ENCODE data around the gene RPL10.

The RPL10 gene

DNA sequence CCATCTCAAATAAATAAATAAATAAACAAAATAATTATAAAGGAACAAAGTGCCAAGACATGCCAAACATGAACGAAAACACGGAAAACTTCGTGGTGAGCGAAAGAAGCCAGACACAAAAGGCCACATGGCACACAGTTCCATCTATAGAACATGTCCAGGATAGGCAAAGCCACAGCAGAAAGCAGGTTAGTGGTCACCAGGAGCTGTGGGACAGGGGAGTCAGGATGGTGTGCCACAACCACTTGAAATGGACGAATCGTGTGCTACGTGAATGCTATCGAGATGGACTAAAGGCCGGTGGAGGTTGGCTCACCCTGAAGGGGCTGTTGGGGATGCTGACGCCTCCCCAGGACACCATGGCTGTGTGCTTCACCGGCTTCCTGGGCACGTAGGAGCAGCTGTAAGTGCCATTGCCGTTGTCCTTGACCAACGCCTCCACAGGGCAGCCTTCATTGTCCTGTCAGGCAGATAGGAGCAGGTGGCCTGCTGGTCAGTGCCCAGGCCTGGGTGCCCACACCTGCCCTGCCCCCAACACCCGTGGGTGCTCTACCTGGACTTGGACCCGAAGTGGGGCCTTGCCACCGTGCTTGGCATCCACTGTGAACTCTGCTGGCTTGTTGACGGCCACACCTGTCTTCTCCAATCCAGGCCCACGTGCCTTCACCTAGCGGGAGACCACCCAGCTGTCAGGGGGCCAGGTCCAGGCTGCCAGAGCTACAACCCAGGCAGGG, 34.3 kb upstream of the RPL10 start:
- DNase-seq, result no peak

DNA sequence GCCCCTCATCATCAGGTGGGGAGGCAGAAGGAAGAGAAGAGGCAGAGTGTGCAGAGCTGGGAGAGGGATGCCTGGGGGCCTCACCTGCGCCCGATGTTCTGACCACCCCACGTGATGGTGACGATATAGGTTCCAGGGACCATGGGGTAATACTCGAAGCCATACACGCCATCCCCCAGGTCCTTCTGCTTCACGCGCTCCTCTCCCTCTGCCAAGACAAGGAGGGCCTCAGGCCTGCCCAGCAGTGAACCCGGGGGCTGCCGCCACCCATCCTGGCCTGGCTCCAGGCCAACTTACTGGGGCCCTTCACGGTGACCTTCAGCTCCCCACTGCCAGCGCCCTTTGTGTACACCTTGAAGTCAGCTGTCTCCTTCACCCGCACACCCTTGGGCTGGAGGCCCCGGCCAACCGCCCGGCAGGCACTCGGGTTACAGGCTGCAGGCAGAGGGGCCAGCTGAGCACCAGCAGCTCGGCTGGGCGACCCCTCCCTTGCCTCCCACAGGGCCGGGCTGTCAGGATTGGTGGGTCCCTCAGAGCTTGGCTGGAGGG, 33.1 kb upstream of the RPL10 start:
- no peak for DNase-seq

DNA sequence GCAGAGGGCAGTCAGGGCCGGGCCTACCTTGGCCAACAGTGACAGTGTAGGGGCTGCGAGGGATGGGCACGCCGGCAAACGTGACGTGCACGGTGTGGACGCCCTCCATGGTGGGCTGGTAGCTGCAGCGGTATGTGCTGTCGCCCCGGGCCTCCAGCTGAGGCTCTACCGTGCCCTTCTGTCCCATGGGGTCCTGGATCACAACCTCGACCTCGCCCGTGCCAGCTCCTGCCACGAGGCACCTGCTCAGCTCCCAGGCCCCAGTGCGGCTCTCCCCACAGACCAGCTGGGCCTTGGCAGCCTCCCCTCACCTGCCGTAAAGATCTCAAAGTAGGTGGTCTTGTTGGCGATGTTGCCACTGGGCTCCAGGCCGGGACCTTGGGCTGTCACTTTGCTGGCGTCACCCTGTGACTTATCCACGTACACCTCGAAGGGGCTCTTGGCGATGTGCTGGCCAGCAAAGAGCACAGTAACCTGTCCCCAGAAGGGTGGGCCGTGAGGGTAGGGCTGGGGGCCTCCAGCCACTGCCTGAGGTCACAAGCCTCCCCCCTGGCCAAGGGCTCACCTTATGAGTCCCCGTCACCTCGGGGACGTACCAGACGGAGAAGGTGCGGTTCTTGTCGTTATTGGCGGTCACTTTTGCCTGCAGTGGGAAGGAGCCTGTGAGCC, 32.0 kb upstream of the RPL10 start:
- no peak for DNase-seq

DNA sequence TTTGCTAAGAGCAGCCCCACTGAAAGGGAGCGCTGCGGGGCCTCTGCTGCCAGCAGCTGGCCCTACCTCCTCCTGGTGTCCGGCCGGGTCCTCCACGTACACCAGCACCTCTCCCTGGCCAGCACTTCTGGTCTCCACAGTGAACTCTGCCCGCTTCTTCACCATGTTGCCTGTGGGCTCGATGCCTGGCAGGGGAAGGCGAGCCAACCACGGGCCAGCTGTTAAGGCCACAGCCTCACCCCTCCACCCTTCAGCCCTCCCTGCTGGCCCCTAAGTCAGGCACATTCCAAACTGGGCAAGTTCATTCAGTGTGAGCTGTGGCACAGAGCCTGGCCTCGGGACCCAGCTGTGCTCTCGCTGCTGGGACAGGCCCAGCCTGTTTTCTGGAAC, 31.5 kb upstream of the RPL10 start:
- DNase-seq, result no peak

DNA sequence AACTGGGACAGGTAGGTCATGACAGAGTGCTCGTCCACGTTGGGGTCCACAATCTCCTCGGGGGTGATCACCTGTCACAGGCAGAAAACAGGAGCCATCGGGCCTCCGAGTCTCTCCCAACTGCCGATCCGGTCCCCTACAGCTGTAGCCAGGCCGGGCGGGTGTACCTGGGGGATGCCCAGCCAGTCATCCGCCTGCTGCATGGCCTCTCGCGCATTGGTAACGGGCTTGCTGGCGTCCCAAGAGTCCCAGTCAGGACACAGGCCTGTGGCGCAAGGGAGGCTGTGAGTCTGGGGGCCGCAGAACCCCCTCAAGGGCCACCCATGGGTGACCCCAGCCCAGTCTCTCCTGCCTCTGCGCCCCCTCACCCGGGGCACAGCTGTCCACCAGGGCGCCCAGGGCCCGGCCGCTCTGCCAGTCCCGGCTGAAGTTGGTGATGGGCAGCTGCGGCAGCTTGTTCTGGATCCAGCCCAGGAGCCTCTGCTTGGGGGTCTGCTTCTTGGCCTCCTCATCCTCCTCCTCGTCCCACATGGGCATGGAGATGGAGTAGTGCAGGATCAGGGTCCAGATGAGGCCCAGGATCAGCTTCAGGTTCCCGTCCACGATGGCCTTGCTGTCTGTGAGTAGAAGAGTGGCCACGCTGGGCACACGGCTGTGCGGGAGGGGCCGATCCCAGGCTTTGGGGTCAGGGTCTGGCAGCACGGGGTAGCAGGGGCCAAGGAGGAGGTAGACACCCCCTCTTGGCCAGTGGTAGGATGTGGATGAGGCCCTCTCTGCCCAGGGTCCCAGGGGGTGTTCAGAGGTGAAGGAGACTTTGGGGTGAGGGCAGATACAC, 30.5 kb upstream of the RPL10 start:
- DNase-seq, result no peak

DNA sequence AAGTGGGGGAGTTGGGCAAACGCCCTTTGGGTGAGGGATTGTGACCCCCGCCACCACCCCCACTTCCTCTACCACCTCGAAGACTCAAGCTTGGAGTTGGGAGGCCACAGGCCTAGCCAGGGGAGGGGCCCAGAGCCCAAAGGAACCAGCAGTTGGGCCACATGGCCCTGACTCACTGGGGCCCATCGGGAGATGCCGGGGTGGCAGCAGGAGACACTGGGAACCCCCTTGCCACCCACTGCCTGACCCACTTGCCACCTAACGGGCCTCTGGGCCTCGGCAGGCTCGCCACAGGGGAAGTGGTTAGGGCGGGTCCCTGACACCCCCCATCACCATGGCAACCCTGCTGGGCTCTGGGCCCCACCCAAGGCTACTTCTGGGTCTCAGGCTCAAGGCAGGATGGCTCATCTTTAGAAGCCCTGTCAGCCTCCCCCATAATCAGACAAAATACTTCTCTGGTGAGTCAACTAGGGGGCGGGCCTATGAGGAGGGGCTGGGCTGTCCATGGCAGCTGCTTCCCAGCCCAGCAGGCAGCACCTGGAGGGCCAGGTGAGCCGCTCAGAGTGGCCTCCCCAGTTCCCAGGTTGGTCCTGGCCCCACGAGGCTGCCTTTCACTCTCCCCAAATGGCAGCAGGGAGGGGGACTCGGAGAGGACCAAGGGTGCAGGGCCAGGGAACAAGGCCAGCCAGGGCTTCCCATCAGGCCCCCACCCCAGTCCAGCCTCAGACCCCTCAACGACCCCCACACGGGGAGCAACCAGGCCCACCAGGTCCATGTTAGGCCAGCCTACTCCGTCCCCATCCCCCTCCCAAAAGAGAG, 29.3 kb upstream of the RPL10 start:
- no peak for DNase-seq

DNA sequence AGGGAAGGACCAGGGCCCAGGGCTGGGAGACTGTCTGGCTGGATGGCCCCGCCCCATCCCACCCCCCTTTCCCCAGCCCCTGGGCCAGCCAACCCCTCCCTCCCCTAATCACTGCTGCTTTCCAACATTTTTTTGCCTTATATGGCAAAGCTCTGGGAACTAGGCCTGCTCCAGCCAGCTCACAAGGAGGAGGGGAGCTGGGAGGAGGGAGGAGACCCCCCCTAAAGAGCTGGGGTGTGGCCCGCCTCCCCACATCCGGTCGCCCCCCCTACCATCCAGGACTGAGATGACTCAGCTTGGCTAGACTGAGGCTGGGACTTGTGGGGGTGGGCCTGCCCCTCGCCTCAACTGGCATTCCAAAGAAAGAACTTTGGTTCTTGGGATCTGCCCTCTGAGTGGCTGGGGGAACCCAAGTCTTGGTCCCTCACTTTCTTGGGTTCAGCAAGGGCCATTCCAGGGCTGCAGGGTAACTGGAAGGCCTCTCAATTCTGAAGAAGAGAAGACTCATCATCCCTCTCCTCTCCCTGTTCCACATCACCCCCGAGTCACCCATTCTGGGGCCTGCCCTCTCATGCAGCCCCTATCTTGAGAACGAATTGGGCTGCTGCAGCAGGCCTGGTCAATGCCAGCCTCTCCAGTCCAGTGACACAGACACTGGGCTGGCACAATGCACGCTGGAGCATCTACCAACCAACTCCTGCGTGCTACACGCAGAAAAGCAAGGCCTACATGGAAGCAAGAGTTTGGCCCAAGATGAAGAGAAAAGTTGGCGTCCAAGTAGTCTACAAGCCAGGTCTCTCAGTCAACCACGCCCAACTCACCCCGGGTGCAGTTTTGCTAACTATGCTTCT, 28.5 kb upstream of the RPL10 start:
- peak; percentile 72 for DNase-seq

DNA sequence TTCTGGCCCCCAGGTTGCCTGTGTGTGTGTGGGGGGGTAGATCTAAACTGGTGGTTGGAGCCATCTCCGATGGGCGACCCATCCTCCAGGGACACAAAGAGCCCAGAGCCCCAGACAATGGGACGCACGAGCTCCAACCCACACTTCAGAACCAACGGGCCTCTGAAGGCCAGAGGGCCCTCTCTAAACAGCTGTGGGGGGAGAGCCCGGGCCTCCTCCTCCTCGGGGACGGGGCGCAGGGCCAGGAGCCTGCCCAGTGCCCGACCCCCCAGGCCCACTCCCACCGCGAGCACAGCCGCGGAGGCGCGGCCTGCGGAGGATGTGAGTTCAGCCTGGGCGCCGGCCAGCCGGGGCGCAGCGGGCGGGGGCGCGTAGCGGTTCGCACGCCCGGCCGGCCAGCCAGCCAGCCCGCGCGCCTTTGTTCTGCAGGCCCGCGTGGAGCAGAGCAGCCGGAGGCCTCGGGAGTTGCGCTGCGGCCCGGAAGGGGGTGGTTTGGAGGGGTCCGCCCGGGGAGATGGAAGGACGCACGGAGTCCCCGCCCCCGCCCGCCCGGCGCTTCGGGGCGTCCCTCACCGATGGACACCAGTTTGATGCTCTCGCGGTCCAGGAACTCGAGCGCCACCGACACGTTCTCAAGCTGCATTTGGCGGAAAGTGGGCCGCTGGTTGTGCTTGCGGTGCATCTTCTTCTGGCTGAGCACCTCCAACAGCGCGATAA, 27.7 kb upstream of the RPL10 start:
- no peak for DNase-seq

DNA sequence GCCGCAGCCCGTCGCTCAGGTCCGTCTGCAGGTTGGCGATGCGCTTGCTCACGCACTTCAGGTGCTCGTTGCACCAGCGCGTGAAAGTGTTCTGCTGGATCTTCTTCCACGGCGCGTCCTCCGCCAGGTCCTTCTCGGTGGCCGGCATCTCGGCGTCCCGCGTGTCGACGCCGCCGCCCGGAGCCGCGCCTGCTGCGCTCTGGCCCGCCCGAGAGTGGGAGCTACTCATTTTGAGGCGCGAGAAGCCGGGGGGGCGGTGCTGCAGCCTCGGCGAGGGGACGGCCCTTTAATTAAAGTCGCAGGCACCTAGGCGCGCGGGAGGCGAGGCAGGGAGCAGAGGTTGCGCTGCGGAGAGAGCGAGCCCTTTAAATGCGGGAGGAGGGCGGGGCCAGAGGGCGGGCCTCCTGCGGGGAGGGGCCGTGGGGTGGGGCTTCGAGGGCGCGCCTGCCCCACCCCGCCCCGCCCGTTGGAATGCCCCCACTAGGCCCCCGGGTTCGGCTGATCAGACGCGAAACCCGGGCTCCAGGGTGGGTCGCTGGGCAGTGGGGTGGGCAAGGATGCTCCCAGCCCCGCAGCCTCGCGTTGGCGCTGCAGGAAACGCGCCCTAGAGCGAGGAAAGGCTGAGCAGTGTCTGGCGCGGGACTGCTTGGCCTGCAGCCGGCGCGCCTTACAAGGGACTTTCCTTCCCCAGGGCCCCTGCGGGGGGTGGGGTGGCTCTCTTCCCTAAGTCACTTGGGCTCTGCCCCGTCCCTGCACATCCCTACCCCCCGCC, 27.0 kb upstream of the RPL10 start:
- peak; percentile 80 for DNase-seq

DNA sequence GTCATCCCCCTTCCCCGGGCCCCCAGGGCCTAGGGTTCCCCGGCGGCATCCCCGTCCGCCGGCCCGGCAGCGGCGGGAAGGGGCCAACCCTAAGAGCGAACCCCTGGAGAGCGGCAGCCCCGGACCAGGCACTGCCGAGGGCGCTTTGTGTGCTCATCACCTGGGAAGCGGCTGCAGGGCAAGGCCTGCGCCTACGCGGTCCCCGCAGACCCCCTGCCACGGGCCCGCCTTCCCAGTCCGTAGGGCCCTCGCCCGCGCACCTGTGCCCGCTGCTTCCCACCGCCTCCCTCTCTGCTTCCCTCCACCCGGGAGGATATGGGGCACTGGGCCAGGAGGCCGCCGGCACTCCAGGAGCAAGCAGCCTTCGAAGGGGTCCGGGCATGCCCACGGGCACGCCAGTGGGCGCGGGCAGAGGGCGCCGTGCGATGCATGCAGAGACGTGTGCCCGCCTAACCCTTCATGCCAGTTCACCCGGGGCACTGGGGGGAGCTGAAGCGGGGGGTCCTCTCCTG, 26.3 kb upstream of the RPL10 start:
- no peak for DNase-seq

DNA sequence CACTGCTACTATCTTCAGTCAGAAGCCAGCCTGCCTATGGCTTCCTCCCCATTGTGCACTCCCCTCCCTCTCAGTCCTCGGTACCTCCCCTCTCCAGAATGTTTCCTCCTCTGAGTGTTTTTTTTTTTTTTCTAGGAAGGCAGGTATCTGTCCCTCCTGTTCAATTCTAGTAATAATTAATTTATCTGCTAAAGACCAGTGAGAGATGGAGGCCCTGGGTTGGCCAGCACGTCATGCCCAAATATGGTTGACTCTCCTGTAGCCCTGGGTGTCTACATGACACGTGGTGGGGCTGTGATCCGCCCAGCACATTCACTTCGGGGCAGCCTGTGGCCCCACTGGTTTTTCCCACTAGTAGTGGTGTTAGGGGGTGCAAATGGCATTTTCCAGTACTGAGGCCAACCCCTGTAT, 25.6 kb upstream of the RPL10 start:
- DNase-seq, result no peak

DNA sequence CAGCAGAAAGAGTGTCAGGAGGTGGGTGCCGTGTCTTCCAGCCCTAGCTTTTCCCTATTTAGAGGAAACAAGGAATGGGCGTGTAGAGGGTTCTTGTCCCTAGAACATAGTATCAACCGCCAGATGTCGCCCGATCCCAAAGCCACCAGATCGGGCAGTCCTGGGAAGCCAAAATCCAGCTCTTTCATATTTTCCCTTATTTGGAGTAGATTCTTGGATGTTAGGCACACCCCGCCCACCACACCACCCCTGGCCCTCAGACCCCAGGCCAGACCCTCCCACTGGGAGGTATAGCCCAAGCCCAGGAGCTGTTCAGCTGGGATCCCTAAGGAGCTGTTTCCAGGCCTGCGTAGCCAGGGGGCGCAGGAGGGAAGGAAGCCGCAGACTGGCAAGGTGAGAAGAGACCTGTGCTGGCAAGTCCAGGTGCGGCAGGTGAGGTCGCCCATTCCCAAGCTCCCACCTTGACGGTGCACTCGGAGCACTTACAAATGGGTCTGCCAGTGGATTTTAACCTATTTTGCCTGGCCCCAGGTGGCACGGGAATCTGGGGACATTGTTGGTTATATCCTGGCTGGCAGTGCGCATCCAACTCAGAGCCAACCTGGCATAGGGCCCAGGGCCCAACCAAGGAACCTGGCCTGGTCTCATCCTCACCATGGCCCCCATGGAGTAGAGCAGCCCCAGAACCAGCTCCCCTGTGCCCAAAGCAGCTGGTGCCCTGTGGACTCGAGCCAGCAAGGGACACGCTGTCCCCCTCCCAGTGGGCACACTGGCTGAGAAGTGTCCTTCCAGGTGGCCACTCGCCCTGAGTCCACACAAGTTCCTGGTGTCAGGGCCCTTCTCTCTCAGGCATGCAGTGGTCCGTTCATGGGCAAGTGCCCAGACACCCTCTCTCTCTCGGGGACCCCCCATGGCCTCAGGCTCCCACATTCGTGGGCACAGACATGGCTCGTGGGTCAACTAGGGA, 24.6 kb upstream of the RPL10 start:
- DNase-seq, result peak; percentile 78

DNA sequence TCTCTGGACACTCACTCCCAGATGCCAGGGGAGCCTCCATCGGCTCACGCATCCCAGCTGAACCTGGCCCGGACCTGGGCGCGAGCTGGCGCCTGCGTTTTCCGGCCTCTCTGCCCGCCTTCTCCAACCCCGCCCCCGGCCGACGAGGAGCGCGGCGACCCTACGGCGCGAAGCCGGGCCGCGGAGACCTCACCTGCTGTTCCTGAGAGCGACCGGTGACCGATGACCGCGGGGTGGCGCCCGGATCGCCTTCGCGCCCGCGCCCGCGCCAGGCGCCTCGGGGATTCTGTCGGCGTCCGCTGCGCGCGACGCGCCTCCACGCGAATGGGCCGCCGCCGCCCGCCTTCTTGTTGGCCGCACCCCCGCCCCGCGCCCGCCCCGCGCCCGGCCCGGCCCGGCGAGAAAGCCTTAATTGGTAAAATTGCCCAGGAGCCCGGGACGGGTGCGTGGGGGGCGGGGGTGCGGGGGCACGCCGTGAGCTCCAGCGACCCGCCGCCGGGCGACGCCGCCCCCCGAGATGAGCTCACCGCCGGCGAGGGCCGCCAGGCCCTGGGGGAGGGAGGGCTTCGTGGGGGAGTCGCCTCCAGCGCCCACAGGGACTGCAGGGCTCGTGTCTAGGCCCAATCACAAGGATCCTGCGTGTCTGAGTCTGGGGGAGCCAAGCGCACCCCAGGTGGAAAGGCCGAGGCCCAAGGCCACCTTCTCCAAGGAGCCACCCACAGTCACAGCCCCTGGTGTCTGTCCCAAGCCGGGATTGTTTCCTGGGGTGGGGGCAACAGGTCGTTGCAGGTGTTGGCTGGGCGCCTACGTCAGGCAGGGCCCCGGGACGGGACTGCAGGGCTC, 23.6 kb upstream of the RPL10 start, which contains the start of gene FLNA:
TSS of gene FLNA (minus strand) at position 322 of the 843 bp plus-strand sequence. CDS start 3,389 bp downstream, outside the sequence.
- DNase-seq, result no peak

DNA sequence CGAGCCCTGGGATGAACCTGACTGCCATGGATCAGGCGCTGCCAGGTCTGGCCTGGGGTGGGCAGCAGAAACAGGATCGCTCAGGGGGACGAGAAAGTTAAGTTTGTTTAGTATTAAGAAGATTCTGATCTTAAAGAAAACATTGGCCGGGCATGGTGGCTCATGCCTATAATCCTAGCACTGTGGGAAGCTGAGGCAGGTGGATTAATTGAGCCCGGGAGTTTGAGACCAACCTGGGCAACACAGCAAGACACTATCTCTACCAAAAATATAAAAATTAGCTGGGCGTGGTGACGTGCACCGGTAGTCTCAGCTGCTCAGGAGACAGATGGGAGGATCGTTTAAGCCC, 23.0 kb upstream of the RPL10 start:
- no peak for DNase-seq

DNA sequence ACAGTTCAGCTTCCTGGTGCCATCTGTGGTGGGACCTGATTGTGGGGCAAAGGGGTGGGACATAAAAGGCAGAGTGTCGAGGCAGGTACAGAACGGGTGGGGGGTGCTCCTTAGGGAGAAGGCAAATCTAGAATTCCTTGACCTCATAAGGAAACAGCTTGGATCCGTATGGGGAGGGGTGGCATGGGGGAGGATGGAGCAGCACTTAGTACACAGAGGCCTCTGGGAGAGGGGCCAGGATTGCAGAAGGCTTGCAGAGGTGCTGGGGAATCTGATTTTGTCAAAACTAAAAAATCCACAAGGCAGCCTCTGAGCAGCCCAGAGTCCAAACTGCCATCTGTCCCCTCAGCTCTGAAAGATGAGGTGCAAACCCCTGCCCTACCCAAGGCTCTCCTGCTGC, 21.4 kb upstream of the RPL10 start:
- DNase-seq, result no peak

DNA sequence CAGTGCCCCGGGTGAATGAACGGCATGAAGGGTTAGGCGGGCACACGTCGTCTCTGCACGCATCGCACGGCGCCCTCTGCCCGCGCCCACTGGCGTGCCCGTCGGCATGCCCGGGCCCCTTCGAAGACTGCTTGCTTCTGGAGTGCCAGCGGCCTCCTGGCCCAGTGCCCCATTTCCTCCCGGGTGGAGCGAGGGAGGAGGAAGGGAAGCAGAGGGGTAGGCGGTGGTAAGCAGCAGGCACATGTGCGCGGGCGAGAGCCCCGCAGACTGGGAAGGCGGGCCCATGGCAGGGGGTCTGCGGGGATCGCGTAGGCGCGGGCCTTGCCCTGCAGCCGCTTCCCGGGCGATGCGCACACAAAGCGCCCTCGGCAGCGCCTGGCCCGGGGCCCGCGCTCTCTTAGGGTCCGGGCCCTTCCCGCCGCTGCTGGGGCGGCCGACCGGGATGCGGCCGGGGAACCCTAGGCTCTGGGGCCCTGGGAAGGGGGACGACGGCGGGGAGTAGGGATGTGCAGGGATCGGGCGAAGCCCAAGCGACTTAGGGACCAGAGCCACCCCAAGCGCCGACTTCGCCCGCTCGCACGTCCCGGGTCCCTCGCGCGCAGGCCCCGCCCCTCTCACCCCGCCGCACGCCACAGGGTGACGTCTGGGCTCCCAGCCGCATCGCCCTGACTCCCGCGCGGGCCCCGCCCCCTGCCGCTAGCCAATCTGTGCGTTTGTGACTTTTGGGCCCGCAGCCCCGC, 19.9 kb upstream of the RPL10 start:
- DNase-seq, result peak; percentile 41
